OCI-M1 (cell line): ENCODE results near the gene ZNF831.
A peak's percentile ranks its signal among the peaks of the same experiment; 100 is the strongest.

Experiments used
- DNase-seq: peaks from one replicate; lab custom pipeline; 2025; lab: John Stamatoyannopoulos, UW

The ZNF831 gene

DNA sequence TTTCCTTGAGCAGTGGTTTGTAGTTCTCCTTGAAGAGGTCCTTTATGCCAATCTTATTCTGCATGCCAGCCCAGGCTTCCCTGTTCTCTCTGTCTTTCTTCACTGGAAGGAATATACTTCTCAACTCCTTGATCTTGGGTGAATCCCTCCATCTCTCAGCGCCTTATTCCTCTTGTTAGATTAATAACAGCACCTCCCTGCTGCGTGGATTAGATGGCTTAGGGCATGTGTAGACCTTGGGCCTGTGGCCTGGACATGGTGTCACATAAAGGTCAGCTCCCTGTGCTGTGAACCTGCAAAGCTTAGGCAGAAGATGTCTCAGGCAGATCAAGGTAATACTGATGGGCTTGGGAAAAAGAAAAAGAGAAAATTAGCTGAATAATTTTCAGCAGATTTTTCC is 18.3 kb downstream of the ZNF831 start:
- DNase-seq: no peak

GRCh38 chr20:59182401-59183044 is 18.9 kb downstream of the ZNF831 start:
- no peak for DNase-seq

- no peak for DNase-seq
Observed at GRCh38 chr20:59183751-59184150, 20.1 kb downstream of the ZNF831 start.

GRCh38 chr20:59184880-59185447 is 21.3 kb downstream of the ZNF831 start:
- DNase-seq: no peak

DNA sequence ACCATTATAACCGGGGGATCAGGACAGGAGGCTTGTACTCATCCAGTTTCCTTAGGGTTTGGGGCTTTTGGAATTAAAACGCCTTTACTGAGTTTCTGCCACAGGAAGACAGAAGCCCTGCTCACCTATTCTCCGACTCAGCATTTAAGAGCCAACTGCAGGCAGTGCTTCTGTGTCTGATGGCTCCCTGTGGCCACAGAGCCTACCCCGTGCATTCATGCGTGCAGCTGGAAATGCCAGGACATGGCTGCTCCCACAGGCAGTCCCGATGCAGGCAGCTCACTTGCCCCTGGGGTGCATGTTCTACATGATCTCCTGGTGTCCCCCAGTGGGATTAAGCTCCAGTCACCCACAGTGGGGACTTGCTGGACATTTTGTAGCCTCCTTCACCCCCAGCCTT is 22.2 kb downstream of the ZNF831 start:
- no peak for DNase-seq

DNA sequence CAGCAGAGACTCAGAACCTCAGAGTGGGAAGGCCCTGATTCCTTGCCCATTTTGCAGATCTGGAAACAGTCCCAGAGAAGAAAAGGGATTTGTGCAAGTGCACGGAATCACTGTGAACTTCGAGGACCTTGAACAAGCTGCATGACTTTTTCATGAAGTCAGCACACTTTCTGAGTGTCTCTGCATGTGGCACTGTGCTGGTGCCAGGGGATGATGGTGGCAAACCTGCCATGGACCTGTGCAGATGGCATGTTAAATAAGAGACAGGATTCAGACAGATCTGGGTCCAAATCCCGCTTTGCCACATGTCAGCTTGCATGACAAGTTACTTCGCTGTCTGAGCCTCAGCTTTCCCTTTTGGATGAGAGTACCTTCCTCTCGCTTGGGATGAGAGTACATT is 26.8 kb downstream of the ZNF831 start:
- no peak for DNase-seq

DNA sequence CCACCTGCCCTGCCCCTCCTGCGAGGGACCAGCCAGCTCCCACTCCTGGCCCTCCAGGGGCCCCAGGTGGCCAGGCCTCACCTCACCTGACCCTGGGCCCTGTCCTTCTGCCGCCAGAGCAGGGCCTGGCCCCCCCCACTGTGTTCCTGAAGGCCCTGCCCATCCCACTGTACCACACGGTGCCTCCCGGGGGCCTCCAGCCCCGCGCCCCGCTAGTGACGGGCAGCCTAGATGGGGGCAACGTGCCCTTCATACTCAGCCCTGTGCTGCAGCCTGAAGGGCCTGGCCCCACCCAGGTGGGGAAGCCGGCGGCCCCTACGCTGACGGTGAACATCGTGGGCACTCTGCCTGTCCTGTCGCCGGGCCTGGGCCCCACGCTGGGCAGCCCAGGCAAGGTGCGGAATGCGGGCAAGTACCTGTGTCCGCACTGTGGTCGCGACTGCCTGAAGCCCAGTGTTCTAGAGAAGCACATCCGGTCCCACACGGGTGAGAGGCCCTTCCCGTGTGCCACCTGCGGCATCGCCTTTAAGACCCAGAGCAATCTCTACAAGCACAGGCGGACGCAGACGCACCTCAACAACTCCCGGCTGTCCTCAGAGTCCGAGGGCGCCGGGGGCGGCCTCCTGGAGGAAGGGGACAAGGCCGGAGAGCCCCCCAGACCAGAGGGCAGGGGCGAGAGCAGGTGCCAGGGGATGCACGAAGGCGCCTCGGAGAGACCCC is 27.6 kb downstream of the ZNF831 start:
- DNase-seq: no peak

DNA sequence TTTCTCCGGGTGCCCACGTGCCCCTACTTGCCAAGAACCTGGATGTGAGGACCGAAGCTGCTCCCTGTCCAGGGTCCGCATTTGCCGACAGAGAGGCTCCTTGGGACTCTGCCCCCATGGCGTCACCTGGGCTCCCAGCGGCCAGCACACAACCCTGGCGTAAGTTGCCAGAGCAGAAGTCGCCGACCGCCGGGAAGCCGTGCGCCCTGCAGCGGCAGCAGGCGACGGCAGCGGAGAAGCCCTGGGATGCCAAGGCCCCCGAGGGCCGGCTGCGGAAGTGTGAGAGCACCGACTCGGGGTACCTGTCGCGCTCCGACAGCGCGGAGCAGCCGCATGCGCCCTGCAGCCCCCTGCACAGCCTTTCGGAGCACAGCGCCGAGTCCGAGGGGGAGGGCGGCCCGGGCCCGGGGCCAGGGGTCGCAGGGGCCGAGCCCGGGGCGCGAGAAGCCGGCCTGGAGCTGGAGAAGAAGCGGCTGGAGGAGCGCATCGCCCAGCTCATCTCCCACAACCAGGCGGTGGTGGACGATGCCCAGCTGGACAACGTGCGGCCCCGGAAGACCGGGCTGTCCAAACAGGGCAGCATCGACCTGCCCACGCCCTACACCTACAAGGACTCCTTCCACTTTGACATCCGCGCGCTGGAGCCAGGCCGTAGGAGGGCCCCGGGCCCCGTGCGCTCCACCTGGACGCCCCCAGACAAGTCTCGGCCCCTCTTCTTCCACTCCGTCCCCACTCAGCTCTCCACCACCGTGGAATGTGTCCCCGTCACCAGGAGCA is 28.3 kb downstream of the ZNF831 start:
- no peak for DNase-seq

- no peak for DNase-seq
Observed at GRCh38 chr20:59192533-59192896, 28.9 kb downstream of the ZNF831 start.

DNA sequence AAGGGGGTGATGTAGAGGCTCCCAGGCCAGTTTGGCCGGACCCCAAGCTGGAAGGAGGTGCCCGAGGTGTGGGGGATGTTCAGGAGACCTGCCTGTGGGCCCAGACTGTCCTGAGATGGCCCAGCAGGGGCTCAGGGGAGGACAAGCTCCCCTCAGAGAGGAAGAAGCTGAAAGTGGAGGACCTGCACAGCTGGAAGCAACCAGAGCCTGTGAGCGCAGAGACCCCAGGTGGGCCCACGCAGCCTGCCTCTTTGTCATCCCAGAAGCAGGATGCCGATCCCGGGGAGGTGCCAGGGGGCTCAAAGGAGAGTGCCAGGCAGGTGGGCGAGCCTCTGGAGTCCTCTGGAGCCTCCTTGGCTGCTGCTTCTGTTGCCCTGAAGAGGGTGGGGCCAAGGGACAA is 29.7 kb downstream of the ZNF831 start:
- no peak for DNase-seq

- DNase-seq: no peak
Observed at GRCh38 chr20:59194023-59194935, 30.7 kb downstream of the ZNF831 start.

DNA sequence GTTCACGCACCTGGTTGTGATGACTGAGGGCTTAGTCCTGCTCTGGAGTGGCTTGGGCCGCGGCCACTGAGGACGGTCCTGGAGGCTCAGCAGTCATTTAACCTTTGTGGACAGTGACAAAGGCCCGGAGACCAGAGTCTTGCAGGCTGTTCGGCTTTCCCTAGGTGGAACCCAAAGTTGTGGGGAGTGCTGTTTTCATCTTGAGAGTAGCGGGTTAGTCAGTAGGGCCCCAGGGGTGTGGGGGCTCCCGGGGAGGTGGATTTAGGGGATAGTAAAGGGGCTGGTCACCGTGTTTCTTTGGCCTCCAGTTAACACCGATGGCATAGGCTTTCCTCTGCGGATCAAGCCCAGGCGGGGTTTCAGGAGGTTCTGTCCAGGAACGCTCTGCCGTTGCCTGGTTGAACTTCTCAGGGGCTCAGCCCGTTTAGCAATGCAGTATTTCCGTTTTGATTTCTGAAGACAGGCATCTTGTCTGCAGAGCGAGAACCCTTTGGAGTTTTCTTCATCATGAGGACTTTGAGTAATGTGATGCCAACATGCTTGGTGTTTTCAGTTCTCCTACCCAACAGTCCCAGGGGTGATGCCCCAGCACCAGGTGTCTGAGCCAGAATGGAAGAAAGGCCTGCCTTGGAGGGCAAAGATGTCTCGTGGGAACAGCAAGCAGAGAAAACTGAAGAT is 31.8 kb downstream of the ZNF831 start:
- no peak for DNase-seq

- no peak for DNase-seq
Observed at GRCh38 chr20:59204165-59204894, 40.7 kb downstream of the ZNF831 start.

DNA sequence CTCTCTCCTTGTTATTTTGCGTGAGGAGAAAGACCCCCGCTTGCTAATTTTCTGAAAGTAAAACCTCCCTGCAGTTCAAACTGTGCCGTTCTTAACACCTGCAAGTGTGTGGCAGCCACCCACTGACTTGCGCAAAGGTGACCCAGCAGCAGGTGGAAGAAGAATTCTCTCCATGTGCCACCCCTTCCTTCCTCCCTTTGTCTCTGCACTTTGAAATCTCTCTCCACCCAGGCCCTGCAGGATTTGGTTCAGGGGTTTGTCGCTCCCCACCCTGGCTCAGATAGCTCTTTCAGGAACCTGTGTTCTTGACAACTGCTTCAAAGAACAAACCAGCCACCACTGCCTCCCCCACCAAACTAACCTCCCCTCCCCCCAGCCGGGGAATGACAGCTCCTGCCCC is 41.4 kb downstream of the ZNF831 start:
- DNase-seq: no peak

GRCh38 chr20:59207235-59207634 is 43.6 kb downstream of the ZNF831 start:
- DNase-seq: no peak

DNA sequence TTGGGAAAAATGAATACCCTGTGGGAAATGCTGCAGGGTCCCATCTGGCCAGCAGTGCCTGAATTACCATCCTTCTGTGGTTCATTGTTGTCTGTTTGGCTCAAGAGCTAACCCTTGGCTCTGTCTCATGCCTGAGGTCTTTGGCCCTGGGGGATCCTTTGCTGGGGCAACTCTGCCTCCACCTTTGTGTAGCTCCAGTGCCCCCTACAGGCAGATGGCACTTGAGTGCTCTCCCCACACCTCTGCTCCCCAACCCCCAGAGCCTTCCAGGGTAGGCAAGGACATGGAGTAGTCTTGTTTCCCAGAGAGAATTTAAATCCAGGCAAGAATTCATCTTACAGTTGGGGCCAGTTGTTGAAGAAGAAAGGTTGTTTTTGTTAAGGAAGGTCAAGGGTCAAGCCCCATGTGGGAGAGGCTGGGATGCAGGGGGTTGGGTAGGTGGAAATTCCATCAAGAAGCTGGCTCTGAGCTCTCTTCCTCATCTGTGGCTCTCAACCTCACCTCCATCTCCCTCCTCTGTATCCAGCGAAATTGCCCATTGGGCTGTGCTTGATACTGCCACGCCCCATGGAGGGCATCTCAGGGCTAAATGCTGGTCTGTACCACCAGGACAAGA is 44.2 kb downstream of the ZNF831 start:
- DNase-seq: peak; percentile 52

- no peak for DNase-seq
Observed at GRCh38 chr20:59210186-59210585, 46.6 kb downstream of the ZNF831 start.

DNA sequence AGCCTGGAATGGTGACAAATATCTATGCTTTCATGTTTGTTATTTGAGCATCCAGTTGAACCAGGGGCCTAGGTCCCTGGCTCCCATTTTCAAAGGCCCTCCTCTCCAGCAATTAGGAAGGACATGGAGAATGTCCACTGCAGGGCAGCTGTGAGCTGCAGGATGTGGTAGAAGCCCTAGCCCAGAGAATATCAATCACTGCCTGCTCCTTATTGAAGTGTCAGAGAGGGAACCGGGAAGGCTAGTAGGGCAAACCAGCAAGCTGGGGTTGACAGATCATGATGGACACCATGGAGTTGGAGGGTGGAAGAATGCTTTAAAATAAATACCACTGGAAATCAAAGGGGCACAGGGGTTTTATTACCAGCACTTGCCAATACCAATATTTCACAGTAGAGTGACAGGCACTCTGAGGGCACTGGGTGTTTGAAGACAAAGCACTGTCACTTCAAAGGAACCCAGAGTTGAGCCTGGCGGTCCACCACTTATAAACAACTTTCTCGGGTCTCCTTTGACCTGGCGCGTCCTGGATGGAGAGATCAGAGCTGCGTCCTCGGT is 47.7 kb downstream of the ZNF831 start:
- no peak for DNase-seq

GRCh38 chr20:59214073-59214472 is 50.5 kb downstream of the ZNF831 start:
- no peak for DNase-seq
